ENCODE data around the gene MYBPC1.

Gene MYBPC1

GRCh38 chr12:101694986-101695385 is 100.2 kb downstream of the MYBPC1 start:
- no peak for DNase-seq (ENCODE audit: low spot score)

- no peak for DNase-seq (ENCODE audit: low spot score)
Observed at GRCh38 chr12:101695706-101696105, 100.9 kb downstream of the MYBPC1 start.

GRCh38 chr12:101696251-101697196 is 101.8 kb downstream of the MYBPC1 start:
- DNase-seq (ENCODE audit: low spot score) = no peak

GRCh38 chr12:101697197-101697929 is 102.6 kb downstream of the MYBPC1 start, which contains the start of gene CHPT1:
CHPT1 (plus strand) TSS chr12:101697640; CDS start chr12:101697862, 222 bp downstream.
- peak; percentile 60 for DNase-seq (ENCODE audit: low spot score)

GRCh38 chr12:101697930-101698799 is 103.4 kb downstream of the MYBPC1 start:
- peak; percentile 9 for DNase-seq (ENCODE audit: low spot score)

GRCh38 chr12:101698800-101699347 is 104.1 kb downstream of the MYBPC1 start:
- DNase-seq (ENCODE audit: low spot score) = no peak

- no peak for DNase-seq (ENCODE audit: low spot score)
Observed at GRCh38 chr12:101700299-101700820, 105.6 kb downstream of the MYBPC1 start.

GRCh38 chr12:101703487-101703886 is 108.7 kb downstream of the MYBPC1 start:
- no peak for DNase-seq (ENCODE audit: low spot score)

GRCh38 chr12:101706403-101706802 is 111.6 kb downstream of the MYBPC1 start:
- no peak for DNase-seq (ENCODE audit: low spot score)

GRCh38 chr12:101707131-101707782 is 112.5 kb downstream of the MYBPC1 start:
- DNase-seq (ENCODE audit: low spot score) = no peak

GRCh38 chr12:101710288-101710687 is 115.5 kb downstream of the MYBPC1 start:
- DNase-seq (ENCODE audit: low spot score) = no peak

- no peak for DNase-seq (ENCODE audit: low spot score)
Observed at GRCh38 chr12:101713059-101713682, 118.4 kb downstream of the MYBPC1 start.

GRCh38 chr12:101713930-101714329 is 119.2 kb downstream of the MYBPC1 start:
- DNase-seq (ENCODE audit: low spot score) = no peak

GRCh38 chr12:101714877-101715444 is 120.2 kb downstream of the MYBPC1 start:
- DNase-seq (ENCODE audit: low spot score) = no peak

- no peak for DNase-seq (ENCODE audit: low spot score)
Observed at GRCh38 chr12:101719566-101719965, 124.8 kb downstream of the MYBPC1 start.

GRCh38 chr12:101720118-101720517 is 125.3 kb downstream of the MYBPC1 start:
- DNase-seq (ENCODE audit: low spot score) = no peak

GRCh38 chr12:101722392-101722791 is 127.6 kb downstream of the MYBPC1 start:
- DNase-seq (ENCODE audit: low spot score) = no peak

GRCh38 chr12:101727098-101727497 is 132.3 kb downstream of the MYBPC1 start:
- no peak for DNase-seq (ENCODE audit: low spot score)

GRCh38 chr12:101729842-101730241 is 135.1 kb downstream of the MYBPC1 start:
- DNase-seq (ENCODE audit: low spot score) = no peak

GRCh38 chr12:101732318-101732717 is 137.5 kb downstream of the MYBPC1 start:
- no peak for DNase-seq (ENCODE audit: low spot score)
